GM19239 (cell line): ENCODE results near the gene UNC5A.

Experiments
- DNase-seq: peaks from one replicate; pipeline ENCODE4 v3.0.0; 2011; ENCODE audit warnings: low spot score; ENCODE audit not compliant: insufficient read length
- FAIRE-seq: peaks from 2 replicates; lab custom pipeline; 2011; peaks lifted over from hg19 to GRCh38; lab: Jason Lieb, UNC

The UNC5A gene

GRCh38 chr5:176908675-176909368, 98.5 kb downstream of the UNC5A start:
- FAIRE-seq (no peak), DNase-seq (no peak)

- DNase-seq, result no peak
- FAIRE-seq, result no peak
These were observed 101.8 kb downstream of the UNC5A start for GRCh38 chr5:176912115-176912514.

- FAIRE-seq (no peak), DNase-seq (no peak)
These were observed 105.5 kb downstream of the UNC5A start for GRCh38 chr5:176915906-176916305.

- no peak for DNase-seq
- FAIRE-seq, result no peak
These were observed 106.0 kb downstream of the UNC5A start for GRCh38 chr5:176916337-176916736.

- DNase-seq (no peak), FAIRE-seq (no peak)
These were observed 108.3 kb downstream of the UNC5A start for GRCh38 chr5:176918613-176919012.

- DNase-seq (no peak), FAIRE-seq (no peak)
These were observed 111.4 kb downstream of the UNC5A start for GRCh38 chr5:176921714-176922113.

GRCh38 chr5:176922817-176923216, 112.5 kb downstream of the UNC5A start:
- FAIRE-seq (no peak), DNase-seq (no peak)

GRCh38 chr5:176927562-176927961, 117.2 kb downstream of the UNC5A start:
- DNase-seq, result no peak
- FAIRE-seq, result no peak

- no peak for DNase-seq
- peak; percentile 54 for FAIRE-seq
These were observed 119.3 kb downstream of the UNC5A start for GRCh38 chr5:176929654-176930053.
